DOHH2 (cell line): Measurements from ENCODE around the gene ZNF180.

Source experiments
- EZH2phosphoT487 ChIP-seq: fragments of 200-600 bp; sonication (generic); IDR thresholded peaks from 2 replicates; pipeline ENCODE4 v1.6.1; 2017; ENCODE audit warnings: borderline replicate concordance, mild to moderate bottlenecking, antibody characterized with exemption, low read length, moderate library complexity, mixed read lengths
- TF ChIP-seq, protein P1 (sequence below): fragments of 200-600 bp; sonication (generic); IDR thresholded peaks from one replicate; pipeline ENCODE4 v1.5.1; 2014; ENCODE audit warnings: antibody characterized with exemption, mild to moderate bottlenecking, low read depth, low read length; ENCODE audit not compliant: poor library complexity, severe bottlenecking

DNA sequence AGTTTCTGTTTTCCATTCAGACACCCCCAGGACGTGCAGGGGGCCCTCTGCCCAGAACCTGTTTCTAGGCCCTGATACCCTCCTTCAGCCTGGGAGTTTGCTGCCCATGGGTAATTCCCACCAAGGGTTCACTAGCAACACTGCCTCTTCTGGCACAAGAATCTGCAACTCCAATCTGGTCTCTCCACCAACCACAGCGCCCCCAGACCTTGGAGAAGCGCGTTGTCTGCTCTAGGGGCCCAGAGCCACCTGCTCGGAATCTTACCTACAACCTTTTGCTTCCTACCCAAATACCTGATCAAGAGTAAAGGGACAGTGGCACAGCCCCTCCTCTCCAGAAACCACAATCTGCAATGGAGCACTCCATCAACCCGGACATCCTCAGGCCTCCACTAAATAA lies 763 bp downstream of the ZNF180 start:
- TF ChIP-seq, protein P1, sequence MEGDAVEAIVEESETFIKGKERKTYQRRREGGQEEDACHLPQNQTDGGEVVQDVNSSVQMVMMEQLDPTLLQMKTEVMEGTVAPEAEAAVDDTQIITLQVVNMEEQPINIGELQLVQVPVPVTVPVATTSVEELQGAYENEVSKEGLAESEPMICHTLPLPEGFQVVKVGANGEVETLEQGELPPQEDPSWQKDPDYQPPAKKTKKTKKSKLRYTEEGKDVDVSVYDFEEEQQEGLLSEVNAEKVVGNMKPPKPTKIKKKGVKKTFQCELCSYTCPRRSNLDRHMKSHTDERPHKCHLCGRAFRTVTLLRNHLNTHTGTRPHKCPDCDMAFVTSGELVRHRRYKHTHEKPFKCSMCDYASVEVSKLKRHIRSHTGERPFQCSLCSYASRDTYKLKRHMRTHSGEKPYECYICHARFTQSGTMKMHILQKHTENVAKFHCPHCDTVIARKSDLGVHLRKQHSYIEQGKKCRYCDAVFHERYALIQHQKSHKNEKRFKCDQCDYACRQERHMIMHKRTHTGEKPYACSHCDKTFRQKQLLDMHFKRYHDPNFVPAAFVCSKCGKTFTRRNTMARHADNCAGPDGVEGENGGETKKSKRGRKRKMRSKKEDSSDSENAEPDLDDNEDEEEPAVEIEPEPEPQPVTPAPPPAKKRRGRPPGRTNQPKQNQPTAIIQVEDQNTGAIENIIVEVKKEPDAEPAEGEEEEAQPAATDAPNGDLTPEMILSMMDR: no peak
- no peak for TF ChIP-seq EZH2phosphoT487
